ENCODE results near the gene ZKSCAN3. TPM values are rescaled to one million over a fixed set of nuclear protein-coding genes. Genes with fewer than 3 reads are reported as not detected.
A peak's percentile ranks its signal among the peaks of the same experiment; 100 is the strongest.

ZKSCAN3 gene
- total RNA-seq, 1 donor from 2014 or later, result 12.1 TPM

DNA sequence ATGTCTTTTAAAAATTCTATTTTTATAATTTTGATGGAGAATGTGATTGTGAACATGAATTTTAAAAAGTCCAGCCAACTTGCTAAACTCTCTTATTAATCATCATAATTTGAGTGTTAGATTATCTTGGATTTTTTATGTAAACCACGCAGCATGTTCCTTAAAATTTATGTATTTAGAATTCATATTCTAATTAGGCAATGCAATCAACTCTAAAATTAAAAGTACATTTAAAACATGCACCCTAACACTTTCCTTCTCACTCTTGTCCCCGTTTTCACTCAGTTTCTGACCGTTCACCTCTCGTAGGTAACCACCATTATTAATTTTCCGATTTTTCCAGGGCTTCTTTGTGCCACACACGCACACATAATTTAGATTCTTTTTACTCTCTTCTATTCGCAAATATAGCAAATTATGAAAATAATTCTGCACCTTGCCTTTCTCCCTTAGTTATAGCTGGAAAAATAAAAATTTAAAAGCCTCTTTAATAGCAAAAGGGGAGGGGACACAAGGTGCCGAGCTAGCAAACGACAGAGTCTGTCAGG is 329 bp upstream of the ZKSCAN3 start:
- H3K36me3 Mint-ChIP-seq, result no peaks in the 10 kb centered on the region
- TF ChIP-seq, protein P1, sequence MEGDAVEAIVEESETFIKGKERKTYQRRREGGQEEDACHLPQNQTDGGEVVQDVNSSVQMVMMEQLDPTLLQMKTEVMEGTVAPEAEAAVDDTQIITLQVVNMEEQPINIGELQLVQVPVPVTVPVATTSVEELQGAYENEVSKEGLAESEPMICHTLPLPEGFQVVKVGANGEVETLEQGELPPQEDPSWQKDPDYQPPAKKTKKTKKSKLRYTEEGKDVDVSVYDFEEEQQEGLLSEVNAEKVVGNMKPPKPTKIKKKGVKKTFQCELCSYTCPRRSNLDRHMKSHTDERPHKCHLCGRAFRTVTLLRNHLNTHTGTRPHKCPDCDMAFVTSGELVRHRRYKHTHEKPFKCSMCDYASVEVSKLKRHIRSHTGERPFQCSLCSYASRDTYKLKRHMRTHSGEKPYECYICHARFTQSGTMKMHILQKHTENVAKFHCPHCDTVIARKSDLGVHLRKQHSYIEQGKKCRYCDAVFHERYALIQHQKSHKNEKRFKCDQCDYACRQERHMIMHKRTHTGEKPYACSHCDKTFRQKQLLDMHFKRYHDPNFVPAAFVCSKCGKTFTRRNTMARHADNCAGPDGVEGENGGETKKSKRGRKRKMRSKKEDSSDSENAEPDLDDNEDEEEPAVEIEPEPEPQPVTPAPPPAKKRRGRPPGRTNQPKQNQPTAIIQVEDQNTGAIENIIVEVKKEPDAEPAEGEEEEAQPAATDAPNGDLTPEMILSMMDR (IDR thresholded peaks at IDR 0.05; ENCODE audit: unreplicated experiment), result no peak
- DNase-seq (ENCODE audit: low spot score in 2 of 2, unreplicated experiment in 2 of 2), result no peak

DNA sequence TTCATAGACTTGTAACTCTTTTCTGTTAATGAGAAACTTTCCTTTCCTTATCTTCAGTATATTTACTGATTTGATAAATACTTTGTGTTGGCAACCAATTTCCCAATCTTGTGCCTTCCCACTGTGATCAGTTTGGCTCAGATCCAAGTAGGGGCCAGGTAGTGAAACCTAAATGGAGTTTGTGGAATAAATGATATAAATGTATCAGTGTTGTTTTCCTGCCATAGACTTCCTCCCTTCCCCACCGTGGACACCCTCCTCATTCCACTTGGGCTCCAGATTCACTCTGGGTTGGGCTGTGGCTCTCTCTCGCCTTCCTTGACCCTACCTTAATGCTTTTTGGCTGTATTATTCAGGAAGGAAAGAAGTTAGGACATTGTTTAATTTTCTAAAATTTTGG is 1.3 kb downstream of the ZKSCAN3 start:
- peak overlapping the region; percentile 90 for H3K27ac Mint-ChIP-seq
- H3K27me3 Mint-ChIP-seq (ENCODE audit: low read depth), result peaks cover 14% of the 10 kb centered on the region
- DNase-seq (ENCODE audit: low spot score in 2 of 2, unreplicated experiment in 2 of 2), result no peak
- no peaks in the 10 kb centered on the region for H3K36me3 Mint-ChIP-seq
- TF ChIP-seq, protein P1 (IDR thresholded peaks at IDR 0.05; ENCODE audit: unreplicated experiment), result no peak
- no peaks in the 10 kb centered on the region for H3K9me3 Mint-ChIP-seq
- peak overlapping the region; percentile 90 for H3K4me3 Mint-ChIP-seq
- H3K4me1 Mint-ChIP-seq, result peaks cover 31% of the 10 kb centered on the region

More for the DNA sequence above, 329 bp upstream of the ZKSCAN3 start:
- peak overlapping the region; percentile 90 for H3K4me3 Mint-ChIP-seq
- H3K27me3 Mint-ChIP-seq (ENCODE audit: low read depth), result peaks cover 30% of the 10 kb centered on the region
- no peaks in the 10 kb centered on the region for H3K9me3 Mint-ChIP-seq
- peaks cover 24% of the 10 kb centered on the region for H3K4me1 Mint-ChIP-seq
- H3K27ac Mint-ChIP-seq, result peak overlapping the region; percentile 90

DNA sequence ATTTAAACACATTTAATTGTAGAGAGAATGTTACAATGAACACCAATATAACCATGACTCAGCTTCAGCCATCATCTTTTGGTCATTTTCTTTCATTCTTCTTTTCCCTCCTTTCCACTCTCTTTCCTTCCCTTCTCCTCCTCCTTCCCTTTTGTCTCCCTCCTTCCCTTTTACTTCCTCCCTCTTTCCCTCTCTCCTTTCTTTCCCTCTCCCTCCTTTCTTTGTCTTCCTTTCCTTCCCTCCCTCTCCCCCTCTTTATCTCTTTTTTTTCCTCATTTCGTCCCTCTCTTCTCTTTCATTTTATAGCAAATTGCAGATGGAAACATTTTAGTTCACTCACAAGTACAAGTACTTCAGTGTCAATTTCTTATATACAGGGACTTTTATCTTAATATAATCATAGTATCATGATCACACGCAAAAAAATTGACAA is 1.8 kb downstream of the ZKSCAN3 start:
- Mint-ChIP-seq H3K4me1 (peaks cover 33% of the 10 kb centered on the region), H3K9me3 (no peaks in the 10 kb centered on the region), H3K27ac (peak overlapping the region; percentile 76)

DNA sequence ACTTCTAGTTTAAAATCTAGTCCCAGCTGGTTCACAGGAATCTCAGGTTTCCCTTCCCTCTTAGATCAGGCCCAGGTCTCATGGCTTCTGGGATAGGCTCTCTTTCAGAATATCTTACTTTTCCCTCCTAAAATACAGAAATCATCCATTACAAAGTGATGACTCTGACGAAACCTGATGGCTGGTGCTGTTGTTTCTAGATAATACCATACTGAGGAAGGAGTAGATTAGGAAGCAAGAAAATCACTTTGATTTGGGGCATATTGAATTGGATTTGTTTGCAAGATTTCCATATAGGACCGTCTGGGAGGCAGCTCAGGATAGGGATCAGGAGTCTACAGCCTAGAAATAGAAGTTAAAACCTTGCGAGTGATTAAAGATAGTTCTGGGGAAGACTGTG is 3.6 kb downstream of the ZKSCAN3 start:
- Mint-ChIP-seq H3K36me3 (no peaks in the 10 kb centered on the region), H3K27ac (no peak overlapping the region), H3K4me3 (no peak overlapping the region)

More for the DNA sequence above, 1.8 kb downstream of the ZKSCAN3 start:
- TF ChIP-seq, protein P1 (IDR thresholded peaks at IDR 0.05; ENCODE audit: unreplicated experiment), result no peak
- Mint-ChIP-seq H3K36me3 (no peaks in the 10 kb centered on the region), H3K4me3 (peak overlapping the region; percentile 90), H3K27me3 (ENCODE audit: low read depth) (peaks cover 11% of the 10 kb centered on the region)
- DNase-seq (ENCODE audit: low spot score in 2 of 2, unreplicated experiment in 2 of 2), result no peak

DNA sequence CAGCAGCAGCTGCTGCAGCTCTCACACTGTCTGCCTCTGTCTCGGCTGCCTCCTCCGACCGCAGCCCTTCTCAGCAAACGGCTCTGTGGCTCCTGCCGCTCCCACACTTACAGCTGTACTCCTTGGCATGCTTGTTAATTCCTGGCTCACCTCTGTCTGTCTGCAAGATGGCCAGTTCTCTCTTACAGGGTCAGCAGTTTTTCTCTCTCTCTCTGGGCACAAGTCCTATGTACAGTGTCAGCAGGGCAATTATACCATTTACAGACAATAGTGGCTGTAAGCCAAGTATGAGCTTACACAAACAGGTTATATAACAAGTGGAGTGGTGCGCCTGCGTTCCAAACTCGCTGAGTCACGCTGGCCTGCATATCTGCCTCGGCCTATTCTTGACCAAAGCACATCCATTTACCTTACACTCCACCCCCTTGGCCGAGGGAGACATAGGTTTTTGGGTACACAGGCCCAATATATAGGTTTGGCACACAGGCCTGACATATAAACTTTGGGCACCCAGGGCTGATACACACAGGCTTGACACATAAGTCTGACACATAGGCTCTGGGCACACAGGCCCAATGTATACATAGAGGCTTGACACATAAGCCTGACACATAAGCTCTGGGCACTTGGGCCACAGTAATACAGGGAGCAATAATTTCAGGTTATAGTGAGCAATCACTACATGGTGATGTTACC is 4.4 kb downstream of the ZKSCAN3 start:
- no peak for DNase-seq (ENCODE audit: low spot score in 2 of 2, unreplicated experiment in 2 of 2)
- peaks cover 33% of the 10 kb centered on the region for H3K4me1 Mint-ChIP-seq
- no peaks in the 10 kb centered on the region for H3K9me3 Mint-ChIP-seq
- no peaks in the 10 kb centered on the region for H3K27me3 Mint-ChIP-seq (ENCODE audit: low read depth)
- TF ChIP-seq, protein P1 (IDR thresholded peaks at IDR 0.05; ENCODE audit: unreplicated experiment), result no peak
- H3K36me3 Mint-ChIP-seq, result no peaks in the 10 kb centered on the region
- no peak overlapping the region for H3K4me3 Mint-ChIP-seq
- H3K27ac Mint-ChIP-seq, result no peak overlapping the region

More for the DNA sequence above, 3.6 kb downstream of the ZKSCAN3 start:
- TF ChIP-seq, protein P1 (IDR thresholded peaks at IDR 0.05; ENCODE audit: unreplicated experiment), result no peak
- Mint-ChIP-seq H3K9me3 (no peaks in the 10 kb centered on the region), H3K27me3 (ENCODE audit: low read depth) (peaks cover under 1% of the 10 kb centered on the region), H3K4me1 (peaks cover 33% of the 10 kb centered on the region)
- DNase-seq (ENCODE audit: low spot score in 2 of 2, unreplicated experiment in 2 of 2), result no peak
